ENCODE results near the gene TACSTD2.
"Not testable (repeated sequence)": the region's sequence is repeated elsewhere in the genome, so short reads cannot be mapped to it uniquely, and the experiment has no call there.

TACSTD2 gene

GRCh38 chr1:58576727-58577653 lies at the start of gene TACSTD2:
Gene TACSTD2, minus strand, starts transcription at chr1:58577252. Its CDS starts 96 bp downstream, at chr1:58577156.
- in situ Hi-C loops (cut with HindIII; ENCODE audit: low sequenced_read_pairs) = no loop called here

GRCh38 chr1:58626293-58626692 lies 49.2 kb upstream of the TACSTD2 start:
- in situ Hi-C loops (cut with HindIII; ENCODE audit: low sequenced_read_pairs) = no loop called here

- in situ Hi-C loops (cut with HindIII; ENCODE audit: low sequenced_read_pairs) = not testable (repeated sequence)
These were observed 46.2 kb upstream of the TACSTD2 start for GRCh38 chr1:58623259-58623658.

- in situ Hi-C loops (cut with HindIII; ENCODE audit: low sequenced_read_pairs) = no loop called here
These were observed 45.5 kb upstream of the TACSTD2 start for GRCh38 chr1:58622571-58622970.

GRCh38 chr1:58621391-58621790 lies 44.3 kb upstream of the TACSTD2 start:
- in situ Hi-C loops (cut with HindIII; ENCODE audit: low sequenced_read_pairs) = no loop called here

- in situ Hi-C loops (cut with HindIII; ENCODE audit: low sequenced_read_pairs) = no loop called here
These were observed 43.9 kb upstream of the TACSTD2 start for GRCh38 chr1:58620926-58621325.

- in situ Hi-C loops (cut with HindIII; ENCODE audit: low sequenced_read_pairs) = no loop called here
These were observed 43.2 kb upstream of the TACSTD2 start for GRCh38 chr1:58620259-58620658.

GRCh38 chr1:58619286-58620054 lies 42.4 kb upstream of the TACSTD2 start:
- in situ Hi-C loops (cut with HindIII; ENCODE audit: low sequenced_read_pairs) = no loop called here

- in situ Hi-C loops (cut with HindIII; ENCODE audit: low sequenced_read_pairs) = no loop called here
These were observed 41.3 kb upstream of the TACSTD2 start for GRCh38 chr1:58618303-58618702.

- in situ Hi-C loops (cut with HindIII; ENCODE audit: low sequenced_read_pairs) = no loop called here
These were observed 34.9 kb upstream of the TACSTD2 start for GRCh38 chr1:58611861-58612385.

- in situ Hi-C loops (cut with HindIII; ENCODE audit: low sequenced_read_pairs) = no loop called here
These were observed 31.9 kb upstream of the TACSTD2 start for GRCh38 chr1:58608945-58609344.

- in situ Hi-C loops (cut with HindIII; ENCODE audit: low sequenced_read_pairs) = no loop called here
These were observed 31.2 kb upstream of the TACSTD2 start for GRCh38 chr1:58608297-58608696.

- in situ Hi-C loops (cut with HindIII; ENCODE audit: low sequenced_read_pairs) = no loop called here
These were observed 30.3 kb upstream of the TACSTD2 start for GRCh38 chr1:58607391-58607790.

GRCh38 chr1:58601921-58602320 lies 24.9 kb upstream of the TACSTD2 start:
- in situ Hi-C loops (cut with HindIII; ENCODE audit: low sequenced_read_pairs) = not testable (repeated sequence)

- in situ Hi-C loops (cut with HindIII; ENCODE audit: low sequenced_read_pairs) = no loop called here
These were observed 20.9 kb upstream of the TACSTD2 start for GRCh38 chr1:58597996-58598395.

GRCh38 chr1:58597076-58597475 lies 20.0 kb upstream of the TACSTD2 start:
- in situ Hi-C loops (cut with HindIII; ENCODE audit: low sequenced_read_pairs) = no loop called here

- in situ Hi-C loops (cut with HindIII; ENCODE audit: low sequenced_read_pairs) = no loop called here
These were observed 19.6 kb upstream of the TACSTD2 start for GRCh38 chr1:58596631-58597052.

GRCh38 chr1:58594546-58594945 lies 17.5 kb upstream of the TACSTD2 start:
- in situ Hi-C loops (cut with HindIII; ENCODE audit: low sequenced_read_pairs) = no loop called here

- in situ Hi-C loops (cut with HindIII; ENCODE audit: low sequenced_read_pairs) = no loop called here
These were observed 15.6 kb upstream of the TACSTD2 start for GRCh38 chr1:58592522-58593134.

GRCh38 chr1:58591806-58592205 lies 14.8 kb upstream of the TACSTD2 start:
- in situ Hi-C loops (cut with HindIII; ENCODE audit: low sequenced_read_pairs) = no loop called here

GRCh38 chr1:58590019-58590418 lies 13.0 kb upstream of the TACSTD2 start:
- in situ Hi-C loops (cut with HindIII; ENCODE audit: low sequenced_read_pairs) = no loop called here
